ENCODE measurements around the gene NFU1.

NFU1 gene

GRCh38 chr2:69397234-69397633 lies 40.0 kb downstream of the NFU1 start:
- 0 out of 2 replicates have a peak, but pooled peaks cover 5% of the 10 kb centered on the region for H3K36me3 ChIP-seq (ENCODE audit: insufficient read depth)
- no peak overlapping the region for H3K27ac ChIP-seq
- TF ChIP-seq CTCF (conservative IDR thresholded peaks at IDR 0.05; ENCODE audit: low read depth, low read length): no peak
- no peaks in the 10 kb centered on the region for H3K27me3 ChIP-seq (ENCODE audit: insufficient read depth, low read depth)
- no peak overlapping the region for H3K9ac ChIP-seq
- no peak overlapping the region for H3K4me2 ChIP-seq
- H3K79me2 ChIP-seq (ENCODE audit: insufficient read depth, low read depth): no peaks in the 10 kb centered on the region
- no peaks in the 10 kb centered on the region for H3K4me1 ChIP-seq (ENCODE audit: low read depth, poor library complexity, severe bottlenecking)
- no peak overlapping the region for H3K4me3 ChIP-seq (IDR thresholded peaks at IDR 0.05; ENCODE audit: insufficient read depth, low read depth, low read length)
- H4K20me1 ChIP-seq (ENCODE audit: insufficient read depth): no peaks in the 10 kb centered on the region
- H2AFZ ChIP-seq (ENCODE audit: low read depth): no peak overlapping the region

GRCh38 chr2:69395866-69396265 lies 41.4 kb downstream of the NFU1 start:
- H3K9ac ChIP-seq: no peak overlapping the region
- 0 out of 2 replicates have a peak, but pooled peaks cover 5% of the 10 kb centered on the region for H3K36me3 ChIP-seq (ENCODE audit: insufficient read depth)
- no peak overlapping the region for H3K27ac ChIP-seq
- H2AFZ ChIP-seq (ENCODE audit: low read depth): no peak overlapping the region
- H3K27me3 ChIP-seq (ENCODE audit: insufficient read depth, low read depth): no peaks in the 10 kb centered on the region
- H3K4me3 ChIP-seq (IDR thresholded peaks at IDR 0.05; ENCODE audit: insufficient read depth, low read depth, low read length): no peak overlapping the region
- H3K79me2 ChIP-seq (ENCODE audit: insufficient read depth, low read depth): no peaks in the 10 kb centered on the region
- no peaks in the 10 kb centered on the region for H4K20me1 ChIP-seq (ENCODE audit: insufficient read depth)
- TF ChIP-seq CTCF (conservative IDR thresholded peaks at IDR 0.05; ENCODE audit: low read depth, low read length): no peak
- no peaks in the 10 kb centered on the region for H3K4me1 ChIP-seq (ENCODE audit: low read depth, poor library complexity, severe bottlenecking)
- no peak overlapping the region for H3K4me2 ChIP-seq

- no peaks in the 10 kb centered on the region for H3K4me1 ChIP-seq (ENCODE audit: low read depth, poor library complexity, severe bottlenecking)
- H2AFZ ChIP-seq (ENCODE audit: low read depth): no peak overlapping the region
- H3K4me2 ChIP-seq: no peak overlapping the region
- H4K20me1 ChIP-seq (ENCODE audit: insufficient read depth): no peaks in the 10 kb centered on the region
- H3K27me3 ChIP-seq (ENCODE audit: insufficient read depth, low read depth): no peaks in the 10 kb centered on the region
- no peak for TF ChIP-seq CTCF (conservative IDR thresholded peaks at IDR 0.05; ENCODE audit: low read depth, low read length)
- no peaks in the 10 kb centered on the region for H3K79me2 ChIP-seq (ENCODE audit: insufficient read depth, low read depth)
- no peak overlapping the region for H3K9ac ChIP-seq
- H3K4me3 ChIP-seq (IDR thresholded peaks at IDR 0.05; ENCODE audit: insufficient read depth, low read depth, low read length): no peak overlapping the region
- 0 out of 2 replicates have a peak, but pooled peaks cover 5% of the 10 kb centered on the region for H3K36me3 ChIP-seq (ENCODE audit: insufficient read depth)
- no peak overlapping the region for H3K27ac ChIP-seq
These were observed 43.3 kb downstream of the NFU1 start for GRCh38 chr2:69393963-69394362.

GRCh38 chr2:69390471-69390870 lies 46.8 kb downstream of the NFU1 start:
- no peak overlapping the region for H3K4me3 ChIP-seq (IDR thresholded peaks at IDR 0.05; ENCODE audit: insufficient read depth, low read depth, low read length)
- peaks cover 14% of the 10 kb centered on the region for H3K79me2 ChIP-seq (ENCODE audit: insufficient read depth, low read depth)
- no peaks in the 10 kb centered on the region for H3K36me3 ChIP-seq (ENCODE audit: insufficient read depth)
- TF ChIP-seq CTCF (conservative IDR thresholded peaks at IDR 0.05; ENCODE audit: low read depth, low read length): no peak
- H3K9ac ChIP-seq: no peak overlapping the region
- H3K27ac ChIP-seq: no peak overlapping the region
- H3K4me1 ChIP-seq (ENCODE audit: low read depth, poor library complexity, severe bottlenecking): peaks cover 17% of the 10 kb centered on the region
- H3K4me2 ChIP-seq: no peak overlapping the region
- no peaks in the 10 kb centered on the region for H4K20me1 ChIP-seq (ENCODE audit: insufficient read depth)
- H3K27me3 ChIP-seq (ENCODE audit: insufficient read depth, low read depth): no peaks in the 10 kb centered on the region
- H2AFZ ChIP-seq (ENCODE audit: low read depth): no peak overlapping the region
